HG03280 (cell line): ENCODE data around the gene TRPM3.

Source experiments
- ATAC-seq: cut with Tn5 transposase; IDR thresholded peaks from one replicate; pipeline ENCODE4 v1.9.1; 2021; ENCODE audit warnings: mild to moderate bottlenecking, moderate library complexity; ENCODE audit not compliant: unreplicated experiment

Gene TRPM3

GRCh38 chr9:70950270-70950669 is 171.2 kb downstream of the TRPM3 start:
- ATAC-seq = no peak

- ATAC-seq = no peak
Observed at GRCh38 chr9:70949239-70949638, 172.2 kb downstream of the TRPM3 start.

GRCh38 chr9:70948744-70949143 is 172.7 kb downstream of the TRPM3 start:
- no peak for ATAC-seq

- ATAC-seq = no peak
Observed at GRCh38 chr9:70947511-70947910, 173.9 kb downstream of the TRPM3 start.

GRCh38 chr9:70947086-70947485 is 174.3 kb downstream of the TRPM3 start:
- ATAC-seq = no peak

GRCh38 chr9:70945301-70945700 is 176.1 kb downstream of the TRPM3 start:
- no peak for ATAC-seq

- ATAC-seq = no peak
Observed at GRCh38 chr9:70941191-70941590, 180.2 kb downstream of the TRPM3 start.

- ATAC-seq = no peak
Observed at GRCh38 chr9:70940605-70941004, 180.8 kb downstream of the TRPM3 start.

- ATAC-seq = no peak
Observed at GRCh38 chr9:70936536-70936935, 184.9 kb downstream of the TRPM3 start.

- ATAC-seq = no peak
Observed at GRCh38 chr9:70935856-70936255, 185.6 kb downstream of the TRPM3 start.

GRCh38 chr9:70934642-70935041 is 186.8 kb downstream of the TRPM3 start:
- no peak for ATAC-seq

- no peak for ATAC-seq
Observed at GRCh38 chr9:70933321-70933720, 188.1 kb downstream of the TRPM3 start.

- no peak for ATAC-seq
Observed at GRCh38 chr9:70932097-70932496, 189.3 kb downstream of the TRPM3 start.

- ATAC-seq = no peak
Observed at GRCh38 chr9:70927530-70927929, 193.9 kb downstream of the TRPM3 start.

- peak; percentile 89 for ATAC-seq
Observed at GRCh38 chr9:70924895-70925547, 196.4 kb downstream of the TRPM3 start.

GRCh38 chr9:70924380-70924779 is 197.0 kb downstream of the TRPM3 start:
- ATAC-seq = no peak

GRCh38 chr9:70923961-70924360 is 197.5 kb downstream of the TRPM3 start:
- ATAC-seq = no peak

GRCh38 chr9:70921136-70921535 is 200.3 kb downstream of the TRPM3 start:
- no peak for ATAC-seq

GRCh38 chr9:70917277-70917676 is 204.1 kb downstream of the TRPM3 start:
- no peak for ATAC-seq

- no peak for ATAC-seq
Observed at GRCh38 chr9:70911791-70912190, 209.6 kb downstream of the TRPM3 start.

GRCh38 chr9:70910598-70910997 is 210.8 kb downstream of the TRPM3 start:
- ATAC-seq = no peak

GRCh38 chr9:70902692-70903131 is 218.7 kb downstream of the TRPM3 start:
- no peak for ATAC-seq

GRCh38 chr9:70902171-70902570 is 219.2 kb downstream of the TRPM3 start:
- ATAC-seq = no peak
